NB4 (cell line): Measurements from ENCODE around the gene GALM.
A peak's percentile ranks its signal among the peaks of the same experiment; 100 is the strongest.

Source experiments
- DNase-seq: peaks from one replicate; pipeline ENCODE4 v3.0.0; 2010; ENCODE audit warnings: low read depth
- H3K4me3 ChIP-seq: one replicate; pipeline ENCODE4 v1.5.1; 2011; ENCODE audit warnings: mild to moderate bottlenecking, low read depth, low read length, moderate library complexity
- MYC ChIP-seq: IDR thresholded peaks from 2 replicates; pipeline ENCODE4 v1.6.1; 2011; ENCODE audit warnings: low read depth, low read length
- POLR2A ChIP-seq: IDR thresholded peaks from 2 replicates; pipeline ENCODE4 v1.6.1; 2011; ENCODE audit warnings: mild to moderate bottlenecking; ENCODE audit not compliant: insufficient read length; ENCODE audit errors: extremely low read depth
- TF ChIP-seq, protein P1 (sequence below): IDR thresholded peaks from one replicate; pipeline ENCODE4 v1.5.1; 2012; ENCODE audit warnings: low read depth, low read length
- TF ChIP-seq, protein P2 (sequence below): IDR thresholded peaks from 2 replicates; pipeline ENCODE4 v1.6.1; 2011; ENCODE audit warnings: low read depth, low read length

The GALM gene

DNA sequence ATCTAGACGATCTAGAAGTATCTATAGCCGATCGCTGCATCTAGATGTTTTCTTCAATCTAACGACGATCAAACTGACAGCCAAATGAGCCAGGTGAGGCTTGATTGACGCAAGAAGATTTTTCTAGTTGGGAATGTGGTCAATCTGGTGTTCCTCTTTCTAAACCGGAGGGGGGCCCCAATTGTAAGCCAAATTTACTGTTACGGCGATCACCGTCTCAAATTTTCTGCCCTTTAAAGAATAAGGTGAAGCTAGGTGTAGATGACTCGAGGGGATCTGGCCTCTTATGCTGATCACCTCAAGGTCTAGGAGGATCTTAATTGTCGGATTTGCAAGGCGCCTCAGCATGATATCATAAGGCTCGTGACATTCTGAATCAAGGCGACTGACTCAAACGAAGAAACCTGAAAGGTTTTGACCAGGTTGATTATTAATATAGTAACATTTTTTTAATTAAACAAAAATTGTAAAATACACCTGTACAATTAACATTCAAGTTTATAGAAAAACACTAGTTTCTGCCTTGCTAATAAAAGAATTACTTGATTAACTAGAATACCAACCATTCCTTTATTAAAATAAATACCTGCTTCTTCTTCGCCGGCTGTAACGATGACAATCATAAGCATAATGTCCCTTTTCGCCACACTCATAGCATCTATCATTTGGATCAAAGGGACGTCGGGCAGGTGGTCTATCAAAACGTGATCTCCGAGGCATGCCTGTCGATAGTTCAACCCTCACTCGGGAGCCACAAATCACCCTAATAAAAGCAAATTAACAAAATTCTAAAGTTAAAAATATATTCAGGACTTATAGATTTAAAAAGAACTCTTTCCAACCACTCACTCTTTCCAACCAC lies 83.3 kb downstream of the GALM start:
- no peak for TF ChIP-seq MYC
- TF ChIP-seq, protein P1, sequence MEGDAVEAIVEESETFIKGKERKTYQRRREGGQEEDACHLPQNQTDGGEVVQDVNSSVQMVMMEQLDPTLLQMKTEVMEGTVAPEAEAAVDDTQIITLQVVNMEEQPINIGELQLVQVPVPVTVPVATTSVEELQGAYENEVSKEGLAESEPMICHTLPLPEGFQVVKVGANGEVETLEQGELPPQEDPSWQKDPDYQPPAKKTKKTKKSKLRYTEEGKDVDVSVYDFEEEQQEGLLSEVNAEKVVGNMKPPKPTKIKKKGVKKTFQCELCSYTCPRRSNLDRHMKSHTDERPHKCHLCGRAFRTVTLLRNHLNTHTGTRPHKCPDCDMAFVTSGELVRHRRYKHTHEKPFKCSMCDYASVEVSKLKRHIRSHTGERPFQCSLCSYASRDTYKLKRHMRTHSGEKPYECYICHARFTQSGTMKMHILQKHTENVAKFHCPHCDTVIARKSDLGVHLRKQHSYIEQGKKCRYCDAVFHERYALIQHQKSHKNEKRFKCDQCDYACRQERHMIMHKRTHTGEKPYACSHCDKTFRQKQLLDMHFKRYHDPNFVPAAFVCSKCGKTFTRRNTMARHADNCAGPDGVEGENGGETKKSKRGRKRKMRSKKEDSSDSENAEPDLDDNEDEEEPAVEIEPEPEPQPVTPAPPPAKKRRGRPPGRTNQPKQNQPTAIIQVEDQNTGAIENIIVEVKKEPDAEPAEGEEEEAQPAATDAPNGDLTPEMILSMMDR: no peak
- TF ChIP-seq, protein P2, sequence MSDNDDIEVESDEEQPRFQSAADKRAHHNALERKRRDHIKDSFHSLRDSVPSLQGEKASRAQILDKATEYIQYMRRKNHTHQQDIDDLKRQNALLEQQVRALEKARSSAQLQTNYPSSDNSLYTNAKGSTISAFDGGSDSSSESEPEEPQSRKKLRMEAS: no peak
- peak overlapping the region; percentile 96 for H3K4me3 ChIP-seq
- peak; percentile 39 for DNase-seq

DNA sequence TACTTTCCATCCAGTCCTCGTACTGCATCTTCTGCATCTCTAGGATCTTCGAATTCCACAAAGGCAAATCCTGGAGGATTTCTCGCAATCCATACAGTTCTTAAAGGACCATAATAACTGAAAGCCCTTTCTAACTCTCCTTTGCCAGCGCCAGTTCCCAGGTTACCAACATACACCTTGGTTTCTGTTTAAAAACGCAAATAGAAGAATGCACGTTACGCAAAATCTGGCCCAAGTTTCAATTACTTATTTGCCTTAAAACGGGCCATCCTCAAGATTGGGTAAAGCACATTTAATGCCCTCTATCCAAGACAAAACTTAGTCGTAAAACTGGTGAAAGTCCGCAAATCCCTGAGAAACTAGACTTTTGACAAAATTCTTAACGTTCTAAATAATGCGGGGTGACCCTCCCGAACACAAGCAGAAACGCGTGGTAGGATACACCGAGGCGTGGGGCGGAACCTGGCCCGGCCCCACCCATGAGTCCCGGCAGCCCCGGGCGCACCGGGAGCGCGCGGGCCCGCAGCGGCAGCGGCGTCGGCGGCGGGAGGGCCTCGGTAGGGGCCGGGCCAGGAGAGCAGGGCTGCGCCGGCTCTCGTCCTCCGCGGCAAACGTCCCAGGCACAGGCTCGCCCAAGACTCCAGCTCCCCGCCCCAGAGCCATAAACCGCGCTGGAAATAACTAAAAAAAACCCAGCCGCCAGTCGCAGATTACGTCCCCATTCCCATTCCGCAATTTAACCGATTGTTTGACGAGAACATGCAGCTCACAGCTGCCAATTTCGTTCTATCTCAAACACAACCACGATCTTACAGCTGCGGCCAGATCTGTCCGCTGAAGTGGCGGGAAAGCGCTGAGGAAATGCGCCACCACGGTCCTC lies 84.3 kb downstream of the GALM start:
- peak overlapping the region; percentile 96 for H3K4me3 ChIP-seq
- peak; percentile 63 for TF ChIP-seq POLR2A
- TF ChIP-seq, protein P1: no peak
- DNase-seq: peak; percentile 62

DNA sequence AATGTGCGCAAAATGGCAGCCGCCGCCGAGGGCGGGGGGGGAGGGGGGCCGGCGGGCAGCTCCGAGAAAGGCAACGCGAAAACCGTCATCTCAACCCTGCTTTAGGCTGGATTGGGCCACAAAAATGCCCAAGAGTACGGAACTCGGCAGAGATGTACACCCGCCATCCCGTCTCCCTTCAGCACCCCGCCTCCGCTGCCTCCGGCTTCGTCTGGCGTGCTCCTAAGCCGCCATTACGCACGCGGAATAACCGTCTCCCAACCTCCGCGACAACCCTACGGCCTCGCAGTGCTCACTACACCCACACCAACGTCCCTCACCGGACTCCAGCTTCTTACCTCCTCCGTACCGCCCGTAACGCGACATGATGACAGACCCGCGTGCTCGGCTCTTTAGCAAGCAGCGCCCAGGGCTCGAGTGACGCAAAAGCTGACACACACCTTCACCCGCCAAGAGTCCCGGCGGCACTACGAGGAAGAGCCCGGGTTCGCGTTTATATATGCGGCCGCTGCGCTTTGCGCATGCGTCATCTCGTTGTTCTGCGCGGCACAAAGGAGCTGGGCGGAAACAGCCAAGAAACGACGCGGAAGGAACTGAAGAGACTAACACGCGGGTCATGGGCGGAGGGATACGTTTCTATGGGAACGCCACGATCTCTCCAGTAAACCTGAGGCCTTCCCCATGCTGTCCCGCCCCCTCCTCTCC lies 85.1 kb downstream of the GALM start, which contains the start of gene SRSF7:
SRSF7 (minus strand) TSS at position 471 of the 705 bp plus-strand sequence; CDS start at position 366, 105 bp downstream.
- TF ChIP-seq, protein P2: peak; percentile 86
- TF ChIP-seq, protein P1: no peak
- TF ChIP-seq POLR2A: peak; percentile 100
- TF ChIP-seq MYC: peak; percentile 97
- peak; percentile 99 for DNase-seq
- H3K4me3 ChIP-seq: peak within 1 kb of the TSS; percentile 96

DNA sequence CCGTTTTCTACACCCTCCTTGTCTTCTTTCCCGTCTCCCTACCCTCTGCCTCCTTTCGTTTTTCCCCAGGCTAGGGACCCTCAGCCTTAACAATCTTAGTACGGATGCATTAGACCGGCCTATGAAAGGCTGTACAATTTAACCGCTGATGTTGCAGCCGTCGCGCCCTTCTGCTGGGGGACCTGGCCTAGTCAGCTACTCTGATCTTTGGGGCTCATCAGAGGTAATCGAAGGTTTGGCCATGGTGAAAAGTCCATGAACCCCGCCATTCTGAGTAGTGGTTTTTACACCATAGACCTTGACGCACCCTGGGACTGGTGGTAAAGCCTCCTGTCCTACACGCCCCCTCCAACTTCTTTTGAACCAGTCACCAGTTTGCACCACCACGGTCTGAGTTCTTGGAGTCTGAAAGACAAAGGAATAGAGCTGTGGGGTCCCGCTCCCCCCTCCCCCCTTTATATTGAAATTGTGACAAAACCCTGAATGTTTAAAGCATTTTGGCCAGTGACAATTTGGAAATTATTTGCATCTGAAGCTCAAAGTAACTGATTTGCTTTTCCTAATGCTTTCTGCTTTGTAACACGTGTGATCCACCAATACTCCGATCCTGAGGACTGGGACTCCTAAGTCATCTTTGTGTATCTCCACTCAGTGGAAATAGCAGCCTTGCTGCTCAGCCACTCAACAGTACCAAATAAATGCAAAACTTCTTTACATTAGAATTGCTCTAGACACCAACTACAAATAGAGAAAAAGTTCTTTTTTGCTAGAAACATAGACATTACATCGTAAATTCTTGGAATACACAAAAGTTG lies 85.9 kb downstream of the GALM start:
- no peak for DNase-seq
- peak overlapping the region; percentile 96 for H3K4me3 ChIP-seq
- TF ChIP-seq, protein P1: no peak
- no peak for TF ChIP-seq POLR2A
- TF ChIP-seq, protein P2: no peak
- TF ChIP-seq MYC: no peak

DNA sequence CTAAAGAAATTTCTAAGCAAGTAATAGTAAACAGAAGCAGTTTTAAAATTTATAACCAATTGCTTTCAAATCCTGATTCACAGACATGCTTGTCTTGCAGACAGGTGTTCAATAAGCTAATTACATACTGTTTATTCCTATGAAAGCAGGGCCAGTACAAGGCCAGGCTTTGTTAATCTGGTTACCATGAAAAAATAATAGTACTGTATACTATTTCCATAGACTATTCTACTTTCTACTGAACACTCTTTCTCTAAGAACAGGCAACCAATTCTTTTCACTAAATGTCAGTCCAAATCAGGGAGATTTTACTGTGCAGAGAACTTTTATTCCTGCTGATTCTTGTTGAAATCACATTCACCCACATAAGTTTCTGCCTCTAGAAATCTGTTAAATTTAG lies 88.1 kb downstream of the GALM start:
- no peak for DNase-seq
- H3K4me3 ChIP-seq: peak overlapping the region; percentile 42

More for the DNA sequence above, 88.1 kb downstream of the GALM start:
- TF ChIP-seq, protein P2: no peak
- TF ChIP-seq POLR2A: no peak
- TF ChIP-seq MYC: no peak
- TF ChIP-seq, protein P1: no peak
